ENCODE results near the gene HMG20A. TPM values are rescaled to one million over a fixed set of nuclear protein-coding genes. Genes with fewer than 3 reads are reported as not detected.

Gene HMG20A
- total RNA-seq (ENCODE audit: low replicate concordance), result 18.5 and 24.6 TPM in 2 replicates

GRCh38 chr15:77420610-77421369 lies at the start of gene HMG20A:
HMG20A (plus strand) TSS chr15:77420888; CDS start chr15:77458408, 37,520 bp downstream.

GRCh38 chr15:77419836-77420609 lies 665 bp upstream of the HMG20A start, which contains the start of gene PEAK1:
PEAK1 (minus strand) TSS chr15:77420104; CDS start chr15:77181926, 238,178 bp downstream.

Other genes starting within 250 kb of the HMG20A start
- 48.3 and 74.3 TPM in 2 replicates for gene PEAK1, start 784 bp upstream of the HMG20A start, total RNA-seq (ENCODE audit: low replicate concordance)
- gene LINGO1, start 212.0 kb downstream of the HMG20A start, total RNA-seq (ENCODE audit: low replicate concordance), result not detected in 2 replicates